Ovary (tissue), 9 donors: ENCODE data around the gene NCSTN. TPM values are rescaled to one million over a fixed set of nuclear protein-coding genes. Genes with fewer than 3 reads are reported as not detected.

Source experiments
- DNase-seq, 5 donors: peaks; one replicate each; pipeline ENCODE4 v3.0.0-alpha.2; 2019 to 2020
- H3K27ac ChIP-seq, 2 donors: fragments of 200-600 bp; one replicate each; pipeline versions ENCODE4 v1.5.1 to v1.8.0; 2019 to 2022
- H3K27me3 ChIP-seq: fragments of 200-600 bp; one replicate; pipeline ENCODE4 v1.8.0; 2022
- H3K36me3 ChIP-seq: fragments of 200-600 bp; sonication (generic); one replicate; pipeline ENCODE4 v1.5.1; 2019
- H3K4me1 ChIP-seq: one replicate; pipeline ENCODE4 v1.8.1; 2013; ENCODE audit warnings: mild to moderate bottlenecking, moderate library complexity; ENCODE audit not compliant: insufficient read depth
- H3K4me3 ChIP-seq: fragments of 200-600 bp; sonication (generic); one replicate; pipeline ENCODE4 v1.5.1; 2017
- H3K9me3 ChIP-seq, 2 donors: fragments of 200-600 bp in 1 of 2; sonication (generic) in 1 of 2; one replicate each; pipeline versions ENCODE4 v1.5.1 to v1.8.1; 2013 to 2019; ENCODE audit warnings: mild to moderate bottlenecking in 1 of 2, moderate library complexity in 1 of 2
- CTCF ChIP-seq, 3 donors: fragments of 450-650 bp in 2 of 3; fragments of 200-600 bp in 1 of 3; IDR thresholded peaks; one replicate each; pipeline versions ENCODE4 v1.5.1 to v1.8.0; 2016 to 2022; ENCODE audit warnings: antibody characterized with exemption in 3 of 3, mild to moderate bottlenecking in 1 of 3
- EP300 ChIP-seq: sonication (generic); formaldehyde crosslinking; IDR thresholded peaks from one replicate; pipeline ENCODE4 v1.6.1; 2017; ENCODE audit warnings: antibody characterized with exemption
- POLR2A ChIP-seq: fragments of 450-650 bp; IDR thresholded peaks from one replicate; pipeline ENCODE4 v1.6.1; 2017; ENCODE audit warnings: antibody characterized with exemption, mild to moderate bottlenecking, moderate library complexity
- WGBS, 3 donors: extraction: QIAGEN DNeasy Blood & Tissue Kit in 1 of 3; methylation state at CpG; one replicate each; pipeline versions ENCODE4 v1.1.5 to v1.1.7; 2013 to 2017; 5-methylcytosine and 5-hydroxymethylcytosine counted together
- intact Hi-C, 4 donors: fragments of 100-400 bp; cut with DNase I; formaldehyde crosslinking; loops; one replicate each; pipeline versions ENCODE4 v1.11.0 to v1.15.1; 2022 to 2023
- polyA plus RNA-seq, 2 donors: library from polyadenylated mRNA; stranded (reverse); fragments of 200-250 nt in 1 of 2; fragments of 350-450 nt in 1 of 2; fragmentation: Illumina TruSeq in 1 of 2; extraction: RNeasy Lipid Tissue Mini Kit (QIAGEN cat#74804) in 1 of 2; gene quantifications; one replicate each; pipeline ENCODE4 v1.2.3, GENCODE V29; 2013 to 2014
- total RNA-seq, 7 donors: library from RNA; depleted of rRNA in 2 of 7; stranded (reverse); fragments of >200 nt in 2 of 7; fragmentation: NEBNext Ultra II Directional in 3 of 7; extraction: Animal tissue kit (Norgen Biotek cat#: 25700) in 3 of 7; gene quantifications; one replicate each; pipeline versions ENCODE4 v1.1.0 to v1.2.4, GENCODE V29; 2016 to 2023
- donor health status: DM: no; HTN: no; CAD: no; lungs with moderate emphysema.
- donor health status: DM: no; HTN: no; CAD: no.
- donor health status: Bipolar disorder and iron deficiency.
- donor health status: DM: yes; HTN: yes; CAD: no.
- donor health status: DM: no; HTN: no; CAD: no.
- donor health status: DM: yes; HTN: yes; CAD: no.

NCSTN gene
- total and polyA plus RNA-seq, 9 donors: 35.2 to 234 (median 58.1) TPM

GRCh38 chr1:160344241-160344640 is 1.1 kb downstream of the NCSTN start:
- Histone ChIP-seq H3K9me3 (no peaks in the 10 kb centered on the region), H3K36me3 (no peaks in the 10 kb centered on the region), H3K27ac (no peak overlapping the region), H3K27me3 (no peaks in the 10 kb centered on the region), H3K4me1 (no peaks in the 10 kb centered on the region), H3K4me3 (peak overlapping the region; percentile 94)
- no peak for DNase-seq
- WGBS, 3 donors: 72 to 83% (median 75%) methylated on average over 3 of the region's 3 CpGs
- TF ChIP-seq CTCF (IDR thresholded peaks at IDR 0.05) (no peak), EP300 (no peak), POLR2A (no peak)
- intact Hi-C loops: no loop called here

- Histone ChIP-seq H3K27ac (no peak overlapping the region), H3K27me3 (no peaks in the 10 kb centered on the region), H3K9me3 (no peaks in the 10 kb centered on the region), H3K36me3 (no peaks in the 10 kb centered on the region), H3K4me1 (no peaks in the 10 kb centered on the region), H3K4me3 (no peak overlapping the region)
- no peak for DNase-seq
- 91 to 97% (median 95%) methylated on average over 6 of the region's 6 CpGs for WGBS, 3 donors
- intact Hi-C loops: no loop called here
- TF ChIP-seq POLR2A: no peak
- TF ChIP-seq EP300: no peak
- no peak for TF ChIP-seq CTCF (IDR thresholded peaks at IDR 0.05)
Measured at GRCh38 chr1:160344936-160345335, 1.8 kb downstream of the NCSTN start.

- no peaks in the 10 kb centered on the region for H3K9me3 ChIP-seq
- WGBS, 3 donors: 90 to 97% (median 93%) methylated on average over 10 of the region's 10 CpGs
- no peak for TF ChIP-seq CTCF (IDR thresholded peaks at IDR 0.05)
- no peak for TF ChIP-seq EP300
- TF ChIP-seq POLR2A: no peak
- no peaks in the 10 kb centered on the region for H3K27me3 ChIP-seq
- no peaks in the 10 kb centered on the region for H3K36me3 ChIP-seq
- no peak overlapping the region for H3K27ac ChIP-seq
- H3K4me3 ChIP-seq: no peak overlapping the region
- DNase-seq: no peak
- intact Hi-C loops: no loop called here
- H3K4me1 ChIP-seq: no peaks in the 10 kb centered on the region
Measured at GRCh38 chr1:160346463-160346862, 3.3 kb downstream of the NCSTN start.

- DNase-seq: no peak
- intact Hi-C loops: no loop called here
- Histone ChIP-seq H3K4me1 (no peaks in the 10 kb centered on the region), H3K27ac (no peak overlapping the region), H3K27me3 (no peaks in the 10 kb centered on the region), H3K9me3 (no peaks in the 10 kb centered on the region), H3K36me3 (no peaks in the 10 kb centered on the region), H3K4me3 (no peak overlapping the region)
- TF ChIP-seq EP300 (no peak), CTCF (IDR thresholded peaks at IDR 0.05) (no peak), POLR2A (no peak)
- 79 to 84% (median 83%) methylated on average over 4 of the region's 4 CpGs for WGBS, 3 donors
Measured at GRCh38 chr1:160346958-160347357, 3.8 kb downstream of the NCSTN start.

GRCh38 chr1:160351629-160352028 is 8.4 kb downstream of the NCSTN start:
- Histone ChIP-seq H3K4me3 (no peak overlapping the region), H3K9me3 (no peaks in the 10 kb centered on the region), H3K27me3 (no peaks in the 10 kb centered on the region), H3K27ac (no peak overlapping the region), H3K4me1 (no peaks in the 10 kb centered on the region), H3K36me3 (no peaks in the 10 kb centered on the region)
- no peak for DNase-seq
- intact Hi-C loops: no loop called here
- 71 to 88% (median 83%) methylated on average over 4 of the region's 4 CpGs for WGBS, 3 donors
- TF ChIP-seq POLR2A (no peak), CTCF (IDR thresholded peaks at IDR 0.05) (no peak), EP300 (no peak)
